Chondrocyte (in vitro differentiated cells): Measurements from ENCODE around the gene SYNE1. TPM values are rescaled to one million over a fixed set of nuclear protein-coding genes. Genes with fewer than 3 reads are reported as not detected.

Source experiments
- DNase-seq: peaks from one replicate; pipeline ENCODE4 v3.0.0; 2021; ENCODE audit warnings: mixed read lengths, low spot score
- H3K27ac Mint-ChIP-seq: one replicate; pipeline ENCODE4 v1.8.0; 2021; ENCODE audit warnings: mild to moderate bottlenecking, moderate library complexity, mixed read lengths; ENCODE audit not compliant: unreplicated experiment
- H3K27me3 Mint-ChIP-seq: 2 replicates; pipeline ENCODE4 v1.8.0; 2021; ENCODE audit warnings: low read depth, mixed read lengths
- H3K36me3 Mint-ChIP-seq: 2 replicates; pipeline ENCODE4 v1.8.0; 2021; ENCODE audit warnings: low read depth, mixed read lengths
- H3K4me1 Mint-ChIP-seq: 2 replicates; pipeline ENCODE4 v1.8.0; 2021; ENCODE audit warnings: low read depth, mild to moderate bottlenecking, mixed read lengths
- H3K4me3 Mint-ChIP-seq: one replicate; pipeline ENCODE4 v1.8.0; 2021; ENCODE audit warnings: mild to moderate bottlenecking, moderate library complexity, mixed read lengths; ENCODE audit not compliant: unreplicated experiment
- H3K9me3 Mint-ChIP-seq: 2 replicates; pipeline ENCODE4 v1.8.0; 2021; ENCODE audit warnings: low read depth, mixed read lengths
- CTCF ChIP-seq: fragments of 200-600 bp; sonication (generic); IDR thresholded peaks from 2 replicates; pipeline ENCODE4 v1.5.0; 2021; ENCODE audit warnings: antibody characterized with exemption, mild to moderate bottlenecking, moderate library complexity
- total RNA-seq: library from RNA; stranded (reverse); gene quantifications from 3 replicates; pipeline ENCODE4 v1.2.1, GENCODE V29; 2021

The SYNE1 gene
- total RNA-seq, 1 donor from 2014 or later, result 151 TPM

GRCh38 chr6:152680151-152680550 lies 43.0 kb upstream of the SYNE1 start:
- Mint-ChIP-seq H3K4me1 (no peaks in the 10 kb centered on the region), H3K36me3 (no peaks in the 10 kb centered on the region), H3K27ac (no peak overlapping the region), H3K27me3 (peaks cover 24% of the 10 kb centered on the region), H3K9me3 (no peaks in the 10 kb centered on the region), H3K4me3 (no peak overlapping the region)
- no peak for TF ChIP-seq CTCF
- no peak for DNase-seq

GRCh38 chr6:152673236-152673635 lies 36.1 kb upstream of the SYNE1 start:
- Mint-ChIP-seq H3K27ac (no peak overlapping the region), H3K4me1 (no peaks in the 10 kb centered on the region), H3K36me3 (no peaks in the 10 kb centered on the region), H3K4me3 (no peak overlapping the region), H3K9me3 (no peaks in the 10 kb centered on the region), H3K27me3 (peaks cover 11% of the 10 kb centered on the region)
- no peak for TF ChIP-seq CTCF
- no peak for DNase-seq

GRCh38 chr6:152671171-152671570 lies 34.0 kb upstream of the SYNE1 start:
- no peak for TF ChIP-seq CTCF
- Mint-ChIP-seq H3K4me3 (no peak overlapping the region), H3K27me3 (peaks cover 15% of the 10 kb centered on the region), H3K27ac (no peak overlapping the region), H3K36me3 (no peaks in the 10 kb centered on the region), H3K9me3 (no peaks in the 10 kb centered on the region), H3K4me1 (no peaks in the 10 kb centered on the region)
- no peak for DNase-seq

- no peaks in the 10 kb centered on the region for H3K9me3 Mint-ChIP-seq
- H3K36me3 Mint-ChIP-seq, result no peaks in the 10 kb centered on the region
- H3K27ac Mint-ChIP-seq, result no peak overlapping the region
- H3K4me3 Mint-ChIP-seq, result no peak overlapping the region
- peak; percentile 81 for TF ChIP-seq CTCF
- H3K4me1 Mint-ChIP-seq, result no peaks in the 10 kb centered on the region
- no peak for DNase-seq
- peaks cover 23% of the 10 kb centered on the region for H3K27me3 Mint-ChIP-seq
These were observed 32.7 kb upstream of the SYNE1 start for GRCh38 chr6:152669895-152670294.

- no peak for TF ChIP-seq CTCF
- H3K36me3 Mint-ChIP-seq, result no peaks in the 10 kb centered on the region
- H3K27ac Mint-ChIP-seq, result no peak overlapping the region
- H3K4me1 Mint-ChIP-seq, result no peaks in the 10 kb centered on the region
- H3K4me3 Mint-ChIP-seq, result no peak overlapping the region
- DNase-seq, result no peak
- H3K9me3 Mint-ChIP-seq, result no peaks in the 10 kb centered on the region
- H3K27me3 Mint-ChIP-seq, result peaks cover 38% of the 10 kb centered on the region
These were observed 24.6 kb upstream of the SYNE1 start for GRCh38 chr6:152661776-152662175.
